Retinal pigment epithelial cell (primary cell): ENCODE measurements around the gene IRX4.

Experiments
- DNase-seq: peaks from one replicate; pipeline ENCODE4 v3.0.0-alpha.2; 2010; ENCODE audit warnings: low read depth
- H3K4me3 ChIP-seq: 2 replicates; pipeline ENCODE4 v1.5.1; 2011; ENCODE audit warnings: mild to moderate bottlenecking, low read length, control low read depth, moderate library complexity
- TF ChIP-seq, protein P1 (sequence below): conservative IDR thresholded peaks from 2 replicates; pipeline ENCODE4 v1.5.1; 2011; ENCODE audit warnings: low read depth, low read length, control low read depth, inconsistent platforms

IRX4 gene

DNA sequence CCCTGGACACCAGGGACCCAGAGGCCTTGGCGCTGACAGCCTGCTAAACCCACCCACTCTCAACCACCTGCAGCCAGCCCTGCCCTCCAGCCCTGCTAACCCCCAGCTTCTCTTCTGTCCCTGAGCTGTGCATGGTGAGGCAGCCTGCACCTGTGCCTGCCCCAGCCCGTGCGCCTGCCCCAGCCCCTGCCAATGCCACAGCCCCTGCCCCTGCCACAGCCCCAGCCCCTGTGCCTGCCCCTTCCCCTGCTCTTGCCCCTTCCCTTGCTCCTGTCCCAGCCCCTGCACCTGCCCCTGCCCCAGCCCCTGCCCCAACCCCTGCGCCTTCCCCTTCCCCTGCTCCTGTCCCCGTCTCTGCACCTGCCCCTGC lies 43.3 kb upstream of the IRX4 start:
- TF ChIP-seq, protein P1, sequence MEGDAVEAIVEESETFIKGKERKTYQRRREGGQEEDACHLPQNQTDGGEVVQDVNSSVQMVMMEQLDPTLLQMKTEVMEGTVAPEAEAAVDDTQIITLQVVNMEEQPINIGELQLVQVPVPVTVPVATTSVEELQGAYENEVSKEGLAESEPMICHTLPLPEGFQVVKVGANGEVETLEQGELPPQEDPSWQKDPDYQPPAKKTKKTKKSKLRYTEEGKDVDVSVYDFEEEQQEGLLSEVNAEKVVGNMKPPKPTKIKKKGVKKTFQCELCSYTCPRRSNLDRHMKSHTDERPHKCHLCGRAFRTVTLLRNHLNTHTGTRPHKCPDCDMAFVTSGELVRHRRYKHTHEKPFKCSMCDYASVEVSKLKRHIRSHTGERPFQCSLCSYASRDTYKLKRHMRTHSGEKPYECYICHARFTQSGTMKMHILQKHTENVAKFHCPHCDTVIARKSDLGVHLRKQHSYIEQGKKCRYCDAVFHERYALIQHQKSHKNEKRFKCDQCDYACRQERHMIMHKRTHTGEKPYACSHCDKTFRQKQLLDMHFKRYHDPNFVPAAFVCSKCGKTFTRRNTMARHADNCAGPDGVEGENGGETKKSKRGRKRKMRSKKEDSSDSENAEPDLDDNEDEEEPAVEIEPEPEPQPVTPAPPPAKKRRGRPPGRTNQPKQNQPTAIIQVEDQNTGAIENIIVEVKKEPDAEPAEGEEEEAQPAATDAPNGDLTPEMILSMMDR = no peak

DNA sequence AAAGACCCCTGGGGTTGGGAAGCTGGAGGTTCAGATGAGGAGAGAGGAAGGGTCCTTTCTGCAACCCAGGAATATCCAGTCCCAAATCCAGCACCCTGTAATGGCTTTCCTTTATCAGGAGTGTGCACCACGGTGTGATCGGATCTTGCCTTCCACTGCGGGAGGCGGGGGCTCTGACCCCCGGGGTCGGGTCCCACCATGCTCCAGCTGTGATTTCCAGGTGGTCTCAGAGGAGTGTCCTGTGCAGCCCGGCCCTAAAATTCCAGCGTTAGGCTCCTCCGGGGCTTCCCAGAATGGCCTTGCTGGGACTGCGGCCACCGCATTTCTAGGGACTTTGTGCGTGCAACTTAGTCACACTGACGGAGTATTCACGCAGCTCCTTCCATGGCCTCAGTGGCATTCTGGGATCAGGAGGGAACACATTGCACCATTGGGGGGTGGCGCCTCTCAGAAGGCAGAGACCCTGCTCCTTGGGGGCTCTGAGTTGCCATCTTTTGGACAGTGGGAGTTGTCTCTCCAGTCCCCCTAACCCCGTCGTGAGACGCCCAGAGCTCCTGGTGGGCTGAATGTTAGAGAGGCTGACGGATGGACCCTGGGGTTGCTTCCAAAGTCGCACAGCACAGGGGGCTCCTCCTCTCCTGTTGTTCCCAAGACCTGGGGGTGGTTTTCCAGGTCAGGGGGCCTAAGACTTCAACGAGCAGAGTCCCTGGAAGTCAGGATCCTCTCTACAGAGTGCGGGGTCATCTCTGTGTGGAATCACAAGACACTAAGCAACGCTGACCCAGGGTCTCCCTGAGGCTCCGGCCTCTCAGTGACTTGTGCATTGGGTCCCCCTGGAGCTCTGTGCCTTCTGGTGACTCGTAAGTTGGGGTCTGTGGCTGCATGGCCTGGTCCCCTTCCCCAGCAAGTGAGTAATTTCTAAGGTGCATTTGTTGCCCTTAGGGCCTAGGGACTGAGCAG lies 42.7 kb upstream of the IRX4 start:
- no peak overlapping the region for H3K4me3 ChIP-seq
- no peak for DNase-seq
- TF ChIP-seq, protein P1 = no peak

More for the DNA sequence above, 43.3 kb upstream of the IRX4 start:
- no peak for DNase-seq
- H3K4me3 ChIP-seq = no peak overlapping the region

DNA sequence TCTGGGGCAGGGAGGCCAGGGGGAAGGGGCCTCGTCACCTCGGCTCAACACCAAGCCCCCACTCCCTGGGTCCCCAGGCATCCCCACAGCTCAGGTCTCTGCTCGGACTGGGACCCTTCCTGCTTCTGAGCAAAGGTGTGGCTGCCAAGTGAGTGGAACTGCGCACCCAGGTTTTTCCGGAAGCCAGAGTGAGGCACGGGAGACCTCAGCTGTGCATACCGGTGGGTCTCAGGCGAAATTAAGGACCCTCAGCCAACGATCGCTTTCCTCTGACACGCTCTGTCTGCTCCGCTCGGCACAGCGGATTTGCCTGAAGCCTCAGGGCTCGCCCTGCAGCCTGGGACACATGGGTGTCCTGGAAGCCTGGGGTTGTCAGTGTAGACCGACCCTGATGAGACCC lies 41.0 kb upstream of the IRX4 start:
- H3K4me3 ChIP-seq = no peak overlapping the region
- TF ChIP-seq, protein P1 = no peak
- no peak for DNase-seq

DNA sequence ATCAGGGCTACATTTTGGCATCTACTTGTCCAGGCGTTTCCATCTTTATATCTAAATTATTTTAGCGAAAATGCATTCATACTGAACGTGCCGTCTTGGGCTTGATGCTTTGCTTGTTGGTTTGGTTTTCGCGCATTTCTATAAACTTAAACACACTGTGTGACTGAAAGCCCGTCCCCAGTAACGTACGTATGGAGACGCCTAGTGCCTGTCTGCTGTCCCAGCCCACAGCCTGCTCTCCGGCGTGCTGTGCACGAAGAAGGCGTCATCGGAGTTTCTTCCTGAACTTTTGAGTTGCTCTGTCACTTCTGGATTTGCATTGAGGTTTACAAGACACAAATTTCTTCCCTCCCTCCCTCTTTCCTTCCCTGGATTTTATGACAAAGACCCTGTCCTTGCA lies 40.6 kb upstream of the IRX4 start:
- TF ChIP-seq, protein P1 = no peak
- no peak overlapping the region for H3K4me3 ChIP-seq
- no peak for DNase-seq

DNA sequence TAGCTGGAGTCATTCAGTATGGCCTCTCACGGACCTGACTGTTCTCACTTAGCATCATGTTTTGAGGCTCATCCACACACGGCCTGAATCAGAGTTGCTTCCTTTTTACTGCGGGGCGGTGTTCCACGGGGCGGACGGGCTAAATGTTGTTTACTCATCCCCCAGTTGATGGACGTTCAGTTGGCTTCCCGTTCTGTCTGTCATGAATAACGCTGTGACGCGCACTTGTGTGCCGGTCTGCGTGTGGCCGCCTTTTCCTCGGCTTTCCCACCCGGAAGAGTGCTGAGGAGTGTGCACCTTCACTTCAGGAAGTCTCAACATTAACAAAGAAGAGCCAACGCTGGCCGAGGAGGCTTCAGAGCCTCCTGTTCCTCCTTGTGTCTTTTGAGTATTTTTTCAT lies 39.0 kb upstream of the IRX4 start:
- TF ChIP-seq, protein P1 = no peak
- no peak overlapping the region for H3K4me3 ChIP-seq
- DNase-seq = no peak

DNA sequence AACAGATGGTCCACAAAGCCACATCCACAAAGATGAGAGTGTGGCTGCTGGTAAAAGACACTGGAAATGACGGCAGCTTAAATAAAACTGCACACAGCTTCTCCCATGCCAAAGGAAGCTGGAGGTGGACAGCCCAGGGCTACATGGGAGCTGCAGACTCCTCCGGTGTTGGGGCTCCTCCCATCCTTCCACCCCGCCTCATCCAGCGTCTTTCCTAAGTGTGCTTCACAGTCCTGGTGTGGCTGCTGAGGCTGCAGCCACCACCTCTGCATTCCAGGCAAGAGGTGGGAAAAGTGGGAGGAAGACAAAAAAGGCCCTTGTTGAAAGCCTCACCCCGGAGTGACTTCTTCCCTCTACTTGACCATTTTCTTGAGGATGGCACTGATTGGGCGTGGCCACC lies 37.0 kb upstream of the IRX4 start:
- no peak overlapping the region for H3K4me3 ChIP-seq
- DNase-seq = no peak
- TF ChIP-seq, protein P1 = no peak

DNA sequence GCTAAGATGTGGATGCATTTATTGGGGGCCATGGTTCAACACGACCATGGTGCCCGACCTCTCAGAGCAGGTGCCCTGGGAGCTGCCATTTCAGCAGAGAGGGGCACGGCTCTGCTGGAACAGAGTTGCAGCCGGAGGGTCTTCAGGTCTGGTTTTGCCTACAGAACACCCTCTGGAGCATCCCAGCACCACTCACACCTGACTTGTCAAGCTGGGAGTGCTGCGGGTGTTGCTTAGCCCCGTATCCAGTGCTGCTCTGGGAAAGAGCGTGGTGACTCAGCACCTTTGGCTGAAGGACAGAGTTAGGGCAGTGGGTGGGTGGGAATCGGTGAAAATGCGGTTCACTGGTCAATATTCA lies 36.5 kb upstream of the IRX4 start:
- TF ChIP-seq, protein P1 = no peak
- DNase-seq = no peak
- H3K4me3 ChIP-seq = no peak overlapping the region
